Skeletal muscle tissue (tissue), 4 donors: Measurements from ENCODE around the gene AFF4. TPM values are rescaled to one million over a fixed set of nuclear protein-coding genes. Genes with fewer than 3 reads are reported as not detected.

Source experiments
- H3K27ac ChIP-seq: one replicate; pipeline ENCODE4 v1.7.0; 2013; ENCODE audit warnings: mild to moderate bottlenecking, low read depth, low read length, inconsistent platforms
- H3K27me3 ChIP-seq, 3 donors: one replicate each; pipeline ENCODE4 v1.7.0; 2013; ENCODE audit warnings: low read length in 3 of 3; ENCODE audit not compliant: control insufficient read depth in 3 of 3, insufficient read depth in 3 of 3
- H3K36me3 ChIP-seq, 3 donors: one replicate each; pipeline ENCODE4 v1.7.0; 2013; ENCODE audit warnings: low read length in 3 of 3; ENCODE audit not compliant: control insufficient read depth in 3 of 3, insufficient read depth in 3 of 3
- H3K4me1 ChIP-seq, 3 donors: one replicate each; pipeline ENCODE4 v1.7.0; 2013; ENCODE audit warnings: low read length in 3 of 3, mild to moderate bottlenecking in 3 of 3; ENCODE audit not compliant: control insufficient read depth in 3 of 3, insufficient read depth in 3 of 3
- H3K4me3 ChIP-seq, 3 donors: one replicate each; pipeline ENCODE4 v1.7.0; 2013; ENCODE audit warnings: low read length in 3 of 3
- H3K9ac ChIP-seq, 3 donors: one replicate each; pipeline ENCODE4 v1.7.0; 2013; ENCODE audit warnings: low read length in 3 of 3, mild to moderate bottlenecking in 3 of 3, moderate library complexity in 2 of 3, low read depth in 1 of 3
- H3K9me3 ChIP-seq, 3 donors: one replicate each; pipeline ENCODE4 v1.7.0; 2013; ENCODE audit warnings: low read length in 3 of 3; ENCODE audit not compliant: control insufficient read depth in 3 of 3
- total RNA-seq: library from RNA; depleted of rRNA; stranded (reverse); fragments of >200 nt; gene quantifications from one replicate; pipeline ENCODE4 v1.2.3, GENCODE V29; 2014
- donor health status: Osteomylitis.

The AFF4 gene
- total RNA-seq, 1 donor from 2014 or later: 35.5 TPM

GRCh38 chr5:132848270-132848669, 115.2 kb downstream of the AFF4 start:
- Histone ChIP-seq H3K4me1 (no peaks in the 10 kb centered on the region), H3K4me3 (no peak overlapping the region), H3K9me3 (no peaks in the 10 kb centered on the region), H3K9ac (no peak overlapping the region), H3K27ac (no peak overlapping the region), H3K36me3 (no peaks in the 10 kb centered on the region), H3K27me3 (no peaks in the 10 kb centered on the region)

GRCh38 chr5:132841305-132841704, 122.1 kb downstream of the AFF4 start:
- H3K36me3 ChIP-seq: no peaks in the 10 kb centered on the region
- peaks cover 0 to 7% (median 5%) of the 10 kb centered on the region in 3 donors for H3K4me1 ChIP-seq
- H3K4me3 ChIP-seq: no peak overlapping the region
- no peak overlapping the region for H3K27ac ChIP-seq
- no peaks in the 10 kb centered on the region for H3K9me3 ChIP-seq
- no peaks in the 10 kb centered on the region for H3K27me3 ChIP-seq
- no peak overlapping the region for H3K9ac ChIP-seq

GRCh38 chr5:132840896-132841295, 122.5 kb downstream of the AFF4 start:
- peaks cover 0 to 7% (median 5%) of the 10 kb centered on the region in 3 donors for H3K4me1 ChIP-seq
- peak overlapping the region; percentile 40 for H3K27ac ChIP-seq
- H3K36me3 ChIP-seq: no peaks in the 10 kb centered on the region
- H3K9me3 ChIP-seq: no peaks in the 10 kb centered on the region
- no peak overlapping the region for H3K9ac ChIP-seq
- no peaks in the 10 kb centered on the region for H3K27me3 ChIP-seq
- no peak overlapping the region for H3K4me3 ChIP-seq

GRCh38 chr5:132840313-132840712, 123.1 kb downstream of the AFF4 start:
- Histone ChIP-seq H3K4me3 (no peak overlapping the region), H3K4me1 (peaks cover 0 to 7% (median 5%) of the 10 kb centered on the region in 3 donors), H3K27me3 (no peaks in the 10 kb centered on the region), H3K9me3 (no peaks in the 10 kb centered on the region), H3K9ac (no peak overlapping the region), H3K36me3 (no peaks in the 10 kb centered on the region), H3K27ac (peak overlapping the region; percentile 40)

DNA sequence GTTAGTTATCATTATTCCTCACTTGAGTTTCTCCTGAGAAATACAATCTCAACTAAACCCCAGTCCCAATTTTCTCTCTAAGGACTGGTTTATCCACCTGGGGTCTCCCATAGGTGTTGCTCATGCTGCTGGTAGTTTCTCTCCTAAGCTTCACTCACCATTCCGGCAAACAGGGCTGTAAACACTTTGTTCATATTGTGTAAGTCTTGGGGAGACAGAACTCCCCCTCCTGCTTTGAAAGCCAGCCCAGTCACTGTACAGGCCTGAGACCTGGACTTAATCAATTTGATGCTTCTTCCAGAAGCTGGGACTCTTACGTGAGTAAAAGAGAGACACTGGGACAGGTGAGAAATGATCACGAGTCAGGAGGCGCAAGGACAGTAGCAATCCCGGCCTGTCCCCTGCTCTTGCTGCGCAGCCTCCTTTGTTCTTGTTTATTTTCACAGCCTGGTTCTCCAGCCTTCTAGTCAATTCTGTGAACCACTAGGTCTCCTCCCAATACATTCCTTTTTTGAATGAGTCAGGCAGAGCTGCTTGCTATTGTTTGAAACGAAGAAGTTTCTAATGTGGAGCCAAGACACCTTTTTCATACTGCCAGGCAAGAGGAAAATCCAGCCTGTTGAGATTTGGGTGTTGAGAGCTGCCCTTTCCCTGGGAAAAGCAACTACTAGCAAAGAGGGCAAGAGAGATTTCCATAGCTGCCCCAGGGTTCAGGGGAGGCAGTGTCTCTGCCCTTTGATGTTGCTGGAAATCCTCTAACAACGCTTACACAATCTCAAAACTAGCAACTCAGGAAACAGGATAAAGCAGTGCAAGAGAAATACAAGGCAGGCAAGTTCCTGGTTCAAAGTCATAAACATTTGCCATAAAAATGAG, 123.8 kb downstream of the AFF4 start:
- Histone ChIP-seq H3K4me1 (peaks cover 0 to 7% (median 5%) of the 10 kb centered on the region in 3 donors), H3K9ac (peak overlapping the region in 1 of 3 donors; percentile 25), H3K27me3 (no peaks in the 10 kb centered on the region), H3K27ac (peak overlapping the region; percentile 40), H3K4me3 (no peak overlapping the region), H3K36me3 (no peaks in the 10 kb centered on the region), H3K9me3 (no peaks in the 10 kb centered on the region)

DNA sequence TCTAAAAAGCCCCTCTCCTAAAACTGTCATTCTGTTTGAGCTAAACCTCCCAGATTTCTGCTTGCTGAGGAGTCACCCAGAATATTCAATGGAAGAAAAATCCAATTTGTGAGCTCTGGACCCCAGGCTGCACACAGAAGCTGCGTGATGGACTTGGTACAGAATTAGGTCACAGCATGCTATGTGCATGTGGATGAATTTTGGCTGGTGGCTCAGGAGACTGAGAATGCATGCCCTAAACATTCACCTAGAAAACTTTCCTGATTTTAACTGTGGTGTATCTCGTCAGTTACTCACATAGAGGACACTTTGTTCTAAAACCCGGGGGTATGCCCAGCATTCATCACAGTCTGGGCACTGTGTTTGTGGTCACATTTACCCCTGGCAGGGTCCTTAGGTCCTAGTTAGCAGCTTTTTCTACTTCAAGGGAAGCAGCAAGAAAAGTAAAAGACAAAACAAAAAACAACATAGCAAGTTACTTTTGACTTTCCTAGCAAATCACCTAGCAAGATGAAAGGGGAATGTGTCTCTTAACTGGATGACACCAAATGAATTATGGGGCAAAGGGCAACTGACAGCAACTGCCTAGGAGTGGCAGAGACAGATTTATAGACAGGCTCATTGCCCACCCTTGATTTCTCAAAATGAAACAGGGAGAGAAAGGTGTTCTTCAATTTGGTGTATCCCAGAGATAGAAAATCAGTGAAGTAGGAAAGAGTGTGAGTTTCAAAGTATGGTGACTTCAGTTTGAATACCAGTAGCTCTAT, 124.7 kb downstream of the AFF4 start:
- Histone ChIP-seq H3K9ac (no peak overlapping the region), H3K27me3 (no peaks in the 10 kb centered on the region), H3K27ac (no peak overlapping the region), H3K4me3 (no peak overlapping the region), H3K36me3 (no peaks in the 10 kb centered on the region), H3K9me3 (no peaks in the 10 kb centered on the region), H3K4me1 (peaks cover 0 to 7% (median 5%) of the 10 kb centered on the region in 3 donors)

GRCh38 chr5:132837868-132838267, 125.6 kb downstream of the AFF4 start:
- Histone ChIP-seq H3K9ac (no peak overlapping the region), H3K9me3 (no peaks in the 10 kb centered on the region), H3K4me1 (peaks cover 0 to 7% (median 5%) of the 10 kb centered on the region in 3 donors), H3K27me3 (no peaks in the 10 kb centered on the region), H3K4me3 (no peak overlapping the region), H3K36me3 (no peaks in the 10 kb centered on the region), H3K27ac (no peak overlapping the region)

DNA sequence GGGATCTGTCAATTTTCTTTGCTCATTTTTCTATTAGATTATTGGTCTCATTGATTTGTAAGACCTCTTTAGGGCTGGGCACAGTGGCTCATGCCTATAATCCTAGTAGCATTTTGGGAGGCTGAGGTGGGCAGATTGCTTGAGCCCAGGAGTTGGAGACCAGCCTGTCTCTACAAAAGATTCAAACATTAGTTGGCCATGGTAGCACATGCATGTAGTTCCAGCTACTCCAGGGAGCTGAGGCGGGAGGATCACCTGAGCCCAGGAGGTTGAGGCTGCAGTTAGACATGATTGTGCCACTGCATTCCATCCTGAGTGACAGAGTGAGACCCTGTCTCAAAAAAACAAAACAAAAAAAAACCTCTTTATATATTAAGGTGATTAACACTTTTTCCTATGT, 126.6 kb downstream of the AFF4 start:
- no peak overlapping the region for H3K4me3 ChIP-seq
- H3K36me3 ChIP-seq: no peaks in the 10 kb centered on the region
- no peaks in the 10 kb centered on the region for H3K9me3 ChIP-seq
- no peaks in the 10 kb centered on the region for H3K27me3 ChIP-seq
- H3K4me1 ChIP-seq: peaks cover 0 to 7% (median 5%) of the 10 kb centered on the region in 3 donors
- H3K27ac ChIP-seq: no peak overlapping the region
- H3K9ac ChIP-seq: no peak overlapping the region

DNA sequence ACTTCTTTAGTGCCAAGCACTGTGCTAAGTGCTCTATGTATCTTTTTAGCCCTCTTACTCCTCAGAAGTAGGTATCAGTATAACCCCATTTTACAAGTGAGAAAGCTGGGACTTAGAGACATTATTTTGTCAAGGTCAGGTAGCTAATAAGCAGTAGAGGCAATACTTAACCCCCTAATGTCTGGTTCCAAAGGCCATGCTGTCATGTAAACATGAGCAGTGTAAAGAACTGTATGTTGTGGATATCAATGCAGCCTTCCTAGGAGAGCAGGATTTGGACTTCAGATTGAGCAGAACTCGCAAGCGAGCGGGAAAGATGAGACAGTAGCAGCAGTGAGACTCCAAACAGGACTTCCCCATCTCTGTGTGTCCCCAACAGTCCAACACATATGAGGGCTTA, 129.4 kb downstream of the AFF4 start:
- no peaks in the 10 kb centered on the region for H3K9me3 ChIP-seq

GRCh38 chr5:132832612-132833011, 130.8 kb downstream of the AFF4 start:
- H3K27ac ChIP-seq: no peak overlapping the region

More for the DNA sequence above, 129.4 kb downstream of the AFF4 start:
- Histone ChIP-seq H3K9ac (no peak overlapping the region), H3K27ac (no peak overlapping the region), H3K4me3 (no peak overlapping the region), H3K27me3 (peaks cover 0 to 12% (median 11%) of the 10 kb centered on the region in 3 donors), H3K4me1 (peaks cover 4 to 17% (median 8%) of the 10 kb centered on the region in 3 donors), H3K36me3 (no peaks in the 10 kb centered on the region)

More at GRCh38 chr5:132832612-132833011, 130.8 kb downstream of the AFF4 start:
- H3K4me1 ChIP-seq: peaks cover 4 to 17% (median 8%) of the 10 kb centered on the region in 3 donors
- H3K9me3 ChIP-seq: no peaks in the 10 kb centered on the region
- no peak overlapping the region for H3K4me3 ChIP-seq
- peaks cover 0 to 16% (median 11%) of the 10 kb centered on the region in 3 donors for H3K27me3 ChIP-seq
- H3K9ac ChIP-seq: no peak overlapping the region
- H3K36me3 ChIP-seq: no peaks in the 10 kb centered on the region
